GM12865 (cell line): ENCODE data around the gene VKORC1L1.

Experiments
- DNase-seq: peaks from one replicate; pipeline ENCODE4 v3.0.0; 2010; ENCODE audit warnings: low read depth
- H3K4me3 ChIP-seq: 2 replicates; pipeline ENCODE4 v1.5.1; 2011; ENCODE audit warnings: mild to moderate bottlenecking, low read depth, low read length, control low read depth
- CTCF ChIP-seq: IDR thresholded peaks from 2 replicates; pipeline ENCODE4 v1.5.1; 2011; ENCODE audit warnings: low read length, control low read depth, low read depth, inconsistent platforms; ENCODE audit not compliant: insufficient read depth; ENCODE audit errors: missing control alignments

Gene VKORC1L1

DNA sequence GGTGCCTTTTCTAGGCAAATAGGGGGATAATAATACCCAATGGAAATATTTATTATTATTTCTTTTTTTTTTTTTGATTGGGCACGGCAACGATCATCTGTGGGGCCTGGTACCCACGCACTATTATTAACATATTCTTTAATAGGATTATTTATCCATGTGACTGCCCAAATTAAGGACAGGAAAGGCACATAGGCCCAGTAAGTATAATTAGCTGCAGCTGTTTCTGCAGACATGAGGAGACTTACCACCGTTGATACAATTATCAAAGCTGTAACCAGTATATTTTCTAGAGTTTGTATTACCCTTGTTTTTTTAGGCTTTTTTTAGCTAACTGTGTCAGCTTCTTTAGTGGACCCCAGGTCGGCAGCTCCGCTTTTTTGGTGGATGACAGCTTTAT, 134.4 kb downstream of the VKORC1L1 start:
- no peak for TF ChIP-seq CTCF
- H3K4me3 ChIP-seq, result no peak overlapping the region
- no peak for DNase-seq
